Fibroblast of villous mesenchyme (primary cell): ENCODE data around the gene MKRN2OS. TPM values are rescaled to one million over a fixed set of nuclear protein-coding genes. Genes with fewer than 3 reads are reported as not detected.

Experiments used
- DNase-seq: peaks from one replicate; pipeline ENCODE4 v3.0.0-alpha.2; 2010; ENCODE audit warnings: low read depth
- H3K4me3 ChIP-seq: 2 replicates; pipeline ENCODE4 v1.5.1; 2011; ENCODE audit warnings: low read depth, mild to moderate bottlenecking, low read length
- CTCF ChIP-seq: IDR thresholded peaks from 2 replicates; pipeline ENCODE4 v1.5.1; 2012; ENCODE audit warnings: low read depth, mild to moderate bottlenecking, low read length; ENCODE audit not compliant: insufficient read depth
- total RNA-seq: library from RNA; depleted of rRNA; stranded (reverse); fragments of >200 nt; gene quantifications from 2 replicates; pipeline ENCODE4 v1.2.3, GENCODE V29; 2012

The MKRN2OS gene
- total RNA-seq, 1 donor = not detected

- no peak for TF ChIP-seq CTCF
- DNase-seq = no peak
- H3K4me3 ChIP-seq = no peak overlapping the region
Observed at GRCh38 chr3:12579456-12579855, 34.2 kb upstream of the MKRN2OS start.

GRCh38 chr3:12578742-12579141 is 33.4 kb upstream of the MKRN2OS start:
- no peak for DNase-seq
- H3K4me3 ChIP-seq = no peak overlapping the region
- TF ChIP-seq CTCF = peak; percentile 21

- no peak for DNase-seq
- no peak for TF ChIP-seq CTCF
- H3K4me3 ChIP-seq = no peak overlapping the region
Observed at GRCh38 chr3:12577379-12577778, 32.1 kb upstream of the MKRN2OS start.

GRCh38 chr3:12574661-12575060 is 29.4 kb upstream of the MKRN2OS start:
- DNase-seq = no peak
- H3K4me3 ChIP-seq = no peak overlapping the region
- TF ChIP-seq CTCF = no peak

GRCh38 chr3:12574131-12574530 is 28.8 kb upstream of the MKRN2OS start:
- no peak overlapping the region for H3K4me3 ChIP-seq
- no peak for DNase-seq
- no peak for TF ChIP-seq CTCF

- no peak for DNase-seq
- no peak overlapping the region for H3K4me3 ChIP-seq
- no peak for TF ChIP-seq CTCF
Observed at GRCh38 chr3:12571986-12572385, 26.7 kb upstream of the MKRN2OS start.

GRCh38 chr3:12569836-12570235 is 24.5 kb upstream of the MKRN2OS start:
- no peak for TF ChIP-seq CTCF
- DNase-seq = no peak
- H3K4me3 ChIP-seq = no peak overlapping the region
